ENCODE data around the gene PCDHA2.

PCDHA2 gene

DNA sequence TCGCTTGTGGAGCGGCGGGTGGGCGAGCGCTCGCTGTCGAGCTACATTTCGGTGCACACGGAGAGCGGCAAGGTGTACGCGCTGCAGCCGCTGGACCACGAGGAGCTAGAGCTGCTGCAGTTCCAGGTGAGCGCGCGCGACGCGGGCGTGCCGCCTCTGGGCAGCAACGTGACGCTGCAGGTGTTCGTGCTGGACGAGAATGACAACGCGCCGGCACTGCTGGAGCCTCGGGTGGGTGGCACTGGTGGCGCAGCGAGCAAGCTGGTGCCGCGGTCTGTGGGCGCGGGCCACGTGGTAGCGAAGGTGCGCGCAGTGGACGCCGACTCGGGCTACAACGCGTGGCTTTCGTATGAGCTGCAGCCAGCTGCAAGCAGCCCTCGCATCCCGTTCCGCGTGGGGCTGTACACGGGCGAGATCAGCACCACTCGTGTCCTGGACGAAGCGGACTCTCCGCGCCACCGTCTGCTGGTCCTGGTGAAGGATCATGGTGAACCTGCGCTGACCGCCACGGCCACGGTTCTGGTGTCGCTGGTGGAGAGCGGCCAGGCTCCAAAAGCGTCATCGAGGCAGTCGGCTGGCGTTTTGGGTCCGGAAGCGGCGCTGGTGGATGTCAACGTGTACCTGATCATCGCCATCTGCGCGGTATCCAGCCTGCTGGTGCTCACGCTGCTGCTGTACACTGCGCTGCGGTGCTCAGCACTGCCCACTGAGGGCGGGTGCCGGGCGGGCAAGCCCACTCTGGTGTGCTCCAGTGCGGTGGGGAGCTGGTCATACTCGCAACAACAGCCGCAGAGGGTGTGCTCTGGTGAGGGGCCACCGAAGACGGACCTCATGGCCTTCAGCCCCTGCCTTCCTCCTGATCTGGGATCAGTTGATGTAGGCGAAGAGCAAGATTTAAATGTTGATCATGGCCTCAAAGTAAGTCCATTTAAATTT, 48.4 kb downstream of the PCDHA2 start:
- TF ChIP-seq, protein P1, sequence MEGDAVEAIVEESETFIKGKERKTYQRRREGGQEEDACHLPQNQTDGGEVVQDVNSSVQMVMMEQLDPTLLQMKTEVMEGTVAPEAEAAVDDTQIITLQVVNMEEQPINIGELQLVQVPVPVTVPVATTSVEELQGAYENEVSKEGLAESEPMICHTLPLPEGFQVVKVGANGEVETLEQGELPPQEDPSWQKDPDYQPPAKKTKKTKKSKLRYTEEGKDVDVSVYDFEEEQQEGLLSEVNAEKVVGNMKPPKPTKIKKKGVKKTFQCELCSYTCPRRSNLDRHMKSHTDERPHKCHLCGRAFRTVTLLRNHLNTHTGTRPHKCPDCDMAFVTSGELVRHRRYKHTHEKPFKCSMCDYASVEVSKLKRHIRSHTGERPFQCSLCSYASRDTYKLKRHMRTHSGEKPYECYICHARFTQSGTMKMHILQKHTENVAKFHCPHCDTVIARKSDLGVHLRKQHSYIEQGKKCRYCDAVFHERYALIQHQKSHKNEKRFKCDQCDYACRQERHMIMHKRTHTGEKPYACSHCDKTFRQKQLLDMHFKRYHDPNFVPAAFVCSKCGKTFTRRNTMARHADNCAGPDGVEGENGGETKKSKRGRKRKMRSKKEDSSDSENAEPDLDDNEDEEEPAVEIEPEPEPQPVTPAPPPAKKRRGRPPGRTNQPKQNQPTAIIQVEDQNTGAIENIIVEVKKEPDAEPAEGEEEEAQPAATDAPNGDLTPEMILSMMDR (IDR thresholded peaks at IDR 0.05; ENCODE audit: insufficient read depth, low read length, poor library complexity, severe bottlenecking) = no peak
- Histone ChIP-seq H3K4me3 (replicated peaks; ENCODE audit: low read depth, low read length) (no peak overlapping the region), H3K27me3 (replicated peaks; ENCODE audit: control insufficient read depth, insufficient read depth, low read length) (no peaks in the 10 kb centered on the region), H3K36me3 (ENCODE audit: control insufficient read depth, insufficient read depth, low read length) (no peaks in the 10 kb centered on the region)
- DNase-seq (ENCODE audit: extremely low read depth, insufficient read length) = no peak
